Kidney (tissue), 14 donors: ENCODE results near the gene LRRC28. TPM values are rescaled to one million over a fixed set of nuclear protein-coding genes. Genes with fewer than 3 reads are reported as not detected.

Source experiments
- DNase-seq, 5 donors: peaks; one replicate each; pipeline ENCODE4 v3.0.0-alpha.2; 2013 to 2020
- FAIRE-seq: peaks from 2 replicates; lab custom pipeline; 2012; peaks lifted over from hg19 to GRCh38; lab: Jason Lieb, UNC
- H3K27ac ChIP-seq, 2 donors: one replicate each; pipeline ENCODE4 v1.7.0; 2013; ENCODE audit warnings: low read depth in 2 of 2, low read length in 2 of 2, inconsistent platforms in 1 of 2
- H3K27me3 ChIP-seq: one replicate; pipeline ENCODE4 v1.7.1; 2013; ENCODE audit warnings: low read length, inconsistent platforms; ENCODE audit not compliant: control insufficient read depth, insufficient read depth
- H3K36me3 ChIP-seq, 3 donors: one replicate each; pipeline versions ENCODE4 v1.7.0 to v1.7.1; 2013; ENCODE audit warnings: low read length in 3 of 3, control low read depth in 1 of 3, inconsistent platforms in 1 of 3; ENCODE audit not compliant: insufficient read depth in 3 of 3, control insufficient read depth in 2 of 3
- H3K4me1 ChIP-seq, 3 donors: one replicate each; pipeline versions ENCODE4 v1.7.0 to v1.7.1; 2013; ENCODE audit warnings: low read length in 3 of 3, inconsistent platforms in 1 of 3, low read depth in 1 of 3; ENCODE audit not compliant: control insufficient read depth in 2 of 3, insufficient read depth in 2 of 3
- H3K4me3 ChIP-seq, 3 donors: one replicate each; pipeline versions ENCODE4 v1.7.0 to v1.8.1; 2013; ENCODE audit warnings: low read length in 3 of 3, control low read depth in 1 of 3, inconsistent platforms in 1 of 3
- H3K9ac ChIP-seq, 3 donors: one replicate each; pipeline versions ENCODE4 v1.7.0 to v1.7.1; 2013; ENCODE audit warnings: low read length in 3 of 3, control low read depth in 1 of 3, inconsistent platforms in 1 of 3
- H3K9me3 ChIP-seq, 3 donors: one replicate each; pipeline versions ENCODE4 v1.7.0 to v1.7.1; 2013; ENCODE audit warnings: low read length in 3 of 3, control low read depth in 1 of 3, inconsistent platforms in 1 of 3; ENCODE audit not compliant: control insufficient read depth in 2 of 3, insufficient read depth in 1 of 3
- CTCF ChIP-seq: IDR thresholded peaks from 3 replicates; pipeline ENCODE4 v1.5.1; 2012; ENCODE audit warnings: mild to moderate bottlenecking, moderate library complexity, borderline replicate concordance; ENCODE audit not compliant: insufficient read depth; ENCODE audit errors: extremely low read depth
- intact Hi-C: fragments of 100-400 bp; cut with DNase I; formaldehyde crosslinking; loops from one replicate; pipeline ENCODE4 v1.11.1; 2022
- polyA plus RNA-seq: library from polyadenylated mRNA; stranded (reverse); fragments of 350-450 nt; fragmentation: Illumina TruSeq; extraction: RNeasy Lipid Tissue Mini Kit (QIAGEN cat#74804); gene quantifications from one replicate; pipeline ENCODE4 v1.2.3, GENCODE V29; 2014; ENCODE audit warnings: low read depth, low replicate concordance; ENCODE audit not compliant: insufficient read depth
- total RNA-seq: library from RNA; stranded (reverse); fragmentation: NEBNext Ultra II Directional; extraction: Animal tissue kit (Norgen Biotek cat#: 25700); gene quantifications from one replicate; pipeline ENCODE4 v1.2.1, GENCODE V29; 2021
- donor health status: control.
- donor health status: control.
- donor health status: control.
- donor health status: control.
- donor health status: control.
- donor health status: DM: yes; HTN: yes; CAD: no.
- donor health status: Normal renal cell carcinoma (clear cell type).

The LRRC28 gene
- total and polyA plus RNA-seq, 2 donors from 2014 or later, result 25.5 to 34.7 TPM

GRCh38 chr15:99408236-99409096 lies 157.2 kb downstream of the LRRC28 start:
- no peak overlapping the region for H3K9ac ChIP-seq
- no peaks in the 10 kb centered on the region for H3K27me3 ChIP-seq
- H3K36me3 ChIP-seq, result no peaks in the 10 kb centered on the region
- FAIRE-seq (no peak), DNase-seq (peak in 1 of 5 donors; percentile 40)
- intact Hi-C loops, result no loop called here
- no peak for TF ChIP-seq CTCF
- no peak overlapping the region for H3K27ac ChIP-seq
- peaks cover 0 to 6% (median 5%) of the 10 kb centered on the region in 3 donors for H3K4me1 ChIP-seq
- no peak overlapping the region for H3K4me3 ChIP-seq
- no peaks in the 10 kb centered on the region for H3K9me3 ChIP-seq

- no peaks in the 10 kb centered on the region for H3K27me3 ChIP-seq
- no peak overlapping the region for H3K4me3 ChIP-seq
- TF ChIP-seq CTCF, result peak; percentile 58
- DNase-seq (peak in 4 of 5 donors; percentile 46 to 90 (median 56)), FAIRE-seq (no peak)
- no peak overlapping the region for H3K9ac ChIP-seq
- no peaks in the 10 kb centered on the region for H3K9me3 ChIP-seq
- H3K27ac ChIP-seq, result no peak overlapping the region
- intact Hi-C loops, result no loop called here
- H3K36me3 ChIP-seq, result no peaks in the 10 kb centered on the region
- H3K4me1 ChIP-seq, result peaks cover 0 to 6% (median 5%) of the 10 kb centered on the region in 3 donors
Observed at GRCh38 chr15:99409097-99409473, 157.8 kb downstream of the LRRC28 start.

GRCh38 chr15:99409560-99409959 lies 158.3 kb downstream of the LRRC28 start:
- FAIRE-seq, result no peak
- no peaks in the 10 kb centered on the region for H3K27me3 ChIP-seq
- no peaks in the 10 kb centered on the region for H3K36me3 ChIP-seq
- no peak for TF ChIP-seq CTCF
- no peak overlapping the region for H3K27ac ChIP-seq
- H3K9ac ChIP-seq, result no peak overlapping the region
- no peak for DNase-seq
- intact Hi-C loops, result no loop called here
- H3K4me1 ChIP-seq, result peaks cover 0 to 6% (median 5%) of the 10 kb centered on the region in 3 donors
- H3K4me3 ChIP-seq, result no peak overlapping the region
- H3K9me3 ChIP-seq, result no peaks in the 10 kb centered on the region
